ENCODE data around the gene DIAPH2.
A peak's percentile ranks its signal among the peaks of the same experiment; 100 is the strongest.

Gene DIAPH2

GRCh38 chrX:97096385-97096784, 411.7 kb downstream of the DIAPH2 start:
- TF ChIP-seq TAF1 (IDR thresholded peaks at IDR 0.05; ENCODE audit: low read depth, low read length) (no peak), POLR2AphosphoS5 (IDR thresholded peaks at IDR 0.05; ENCODE audit: low read depth, low read length) (no peak), PAX5 (IDR thresholded peaks at IDR 0.05; ENCODE audit: insufficient read depth, low read length, severe bottlenecking) (no peak), SPI1 (IDR thresholded peaks at IDR 0.05; ENCODE audit: low read depth, low read length) (no peak), POU2F2 (IDR thresholded peaks at IDR 0.05; ENCODE audit: low read depth, low read length) (no peak)
- DNase-seq (ENCODE audit: insufficient read length, low spot score) (no peak), FAIRE-seq (no peak)

DNA sequence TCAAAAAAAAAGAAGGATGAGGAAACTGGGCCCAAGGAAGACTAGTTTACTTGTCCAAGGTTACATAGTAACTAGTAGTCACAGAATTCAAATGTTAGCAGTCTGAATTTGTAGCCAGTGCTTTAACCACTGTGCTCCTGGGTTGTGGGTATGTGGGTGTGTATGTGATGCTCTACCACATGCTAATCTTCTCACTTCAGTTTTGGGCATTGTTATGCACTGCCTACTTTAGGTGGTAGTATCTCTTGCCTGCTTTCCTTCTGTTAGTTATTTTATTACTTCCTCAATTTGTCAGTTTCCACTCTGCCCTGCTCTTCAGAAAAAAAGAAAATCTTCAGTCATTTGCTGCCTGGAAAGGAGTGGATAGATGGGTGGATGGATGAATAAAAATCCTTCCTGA, 418.3 kb downstream of the DIAPH2 start:
- no peak for FAIRE-seq
- TF ChIP-seq POLR2A (IDR thresholded peaks at IDR 0.05; ENCODE audit: low read depth, low read length): no peak
- no peak for TF ChIP-seq PAX5 (IDR thresholded peaks at IDR 0.05; ENCODE audit: insufficient read depth, low read length, severe bottlenecking)
- no peak for TF ChIP-seq POLR2AphosphoS5 (IDR thresholded peaks at IDR 0.05; ENCODE audit: low read depth, low read length)
- no peak for TF ChIP-seq POU2F2 (IDR thresholded peaks at IDR 0.05; ENCODE audit: low read depth, low read length)
- TF ChIP-seq TAF1 (IDR thresholded peaks at IDR 0.05; ENCODE audit: low read depth, low read length): no peak
- no peak for TF ChIP-seq SPI1 (IDR thresholded peaks at IDR 0.05; ENCODE audit: low read depth, low read length)

DNA sequence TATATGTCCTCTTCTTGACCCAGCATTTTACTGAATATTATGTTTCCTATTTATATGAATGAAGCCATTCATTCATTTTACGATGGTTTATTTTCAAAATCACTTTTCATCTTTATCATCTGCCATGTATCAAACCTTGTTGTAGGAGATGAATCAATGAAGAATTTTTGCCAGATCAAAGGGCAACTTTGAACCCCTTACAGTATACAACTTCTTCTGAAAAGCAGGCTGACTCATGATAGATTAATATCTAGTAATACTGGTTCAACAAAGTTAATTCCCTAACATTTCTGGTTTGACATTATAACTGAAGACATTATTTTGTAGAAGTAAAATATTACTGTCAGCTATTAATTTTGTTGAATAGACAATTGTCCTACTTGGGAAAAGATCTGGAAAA, 425.1 kb downstream of the DIAPH2 start:
- FAIRE-seq (no peak), DNase-seq (ENCODE audit: insufficient read length, low spot score) (no peak)
- no peak for TF ChIP-seq PAX5 (IDR thresholded peaks at IDR 0.05; ENCODE audit: insufficient read depth, low read length, severe bottlenecking)
- TF ChIP-seq POU2F2 (IDR thresholded peaks at IDR 0.05; ENCODE audit: low read depth, low read length): no peak
- no peak for TF ChIP-seq SPI1 (IDR thresholded peaks at IDR 0.05; ENCODE audit: low read depth, low read length)
- no peak for TF ChIP-seq POLR2A (IDR thresholded peaks at IDR 0.05; ENCODE audit: low read depth, low read length)
- no peak for TF ChIP-seq POLR2AphosphoS5 (IDR thresholded peaks at IDR 0.05; ENCODE audit: low read depth, low read length)
- TF ChIP-seq TAF1 (IDR thresholded peaks at IDR 0.05; ENCODE audit: low read depth, low read length): no peak

More for the DNA sequence above, 418.3 kb downstream of the DIAPH2 start:
- no peak for DNase-seq (ENCODE audit: insufficient read length, low spot score)

DNA sequence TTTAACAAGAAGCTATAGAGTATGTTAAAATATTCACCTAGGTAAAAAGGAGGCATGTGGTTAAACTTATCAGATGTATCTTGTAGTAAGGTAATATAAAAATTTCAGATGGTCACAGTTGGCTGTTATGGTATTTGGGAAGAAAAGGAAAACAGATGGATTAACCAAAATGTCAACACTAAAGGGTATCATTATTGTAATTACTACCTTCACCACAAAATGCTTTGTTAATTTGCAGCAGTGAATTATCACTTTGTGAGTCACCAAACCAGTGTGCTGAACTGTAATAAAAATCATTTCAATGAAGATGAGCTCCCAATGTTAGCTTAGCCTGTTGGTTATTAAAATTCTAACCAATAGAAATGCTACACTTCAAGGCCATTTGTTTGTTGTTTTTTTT, 432.9 kb downstream of the DIAPH2 start:
- DNase-seq (ENCODE audit: insufficient read length, low spot score): no peak
- no peak for FAIRE-seq
- no peak for TF ChIP-seq POLR2A (IDR thresholded peaks at IDR 0.05; ENCODE audit: low read depth, low read length)

DNA sequence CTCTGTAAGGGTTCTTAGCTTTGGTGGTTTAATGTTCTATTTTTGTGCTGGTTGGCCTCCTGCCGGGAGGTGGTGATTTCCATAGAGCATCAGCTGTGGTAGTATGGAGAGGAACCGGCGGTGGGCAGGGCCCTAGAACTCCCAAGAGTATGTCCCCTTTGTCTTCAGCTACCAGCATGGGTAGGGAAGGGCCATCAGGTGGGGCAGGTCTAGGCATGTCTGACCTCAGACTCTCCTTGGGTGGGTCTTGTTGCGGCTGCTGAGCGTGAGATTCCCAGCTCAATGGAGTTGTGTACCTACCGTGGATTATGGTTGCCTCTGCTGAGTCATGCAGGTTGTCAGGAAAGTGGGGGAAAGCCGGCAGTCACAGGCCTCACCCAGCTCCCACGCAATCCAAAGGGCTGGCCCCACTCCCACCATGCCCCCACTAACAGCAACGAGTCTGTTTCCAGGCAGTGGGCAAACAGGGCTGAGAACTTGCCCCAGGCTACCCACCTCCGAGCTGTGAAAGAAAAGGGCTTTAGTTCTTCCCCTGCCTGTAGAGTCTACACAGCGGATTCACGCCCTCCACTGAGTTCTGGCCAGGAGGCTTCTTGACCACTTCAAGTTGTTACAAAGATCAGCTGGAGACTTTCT, 434.9 kb downstream of the DIAPH2 start:
- FAIRE-seq (no peak), DNase-seq (ENCODE audit: insufficient read length, low spot score) (no peak)
- TF ChIP-seq POU2F2 (IDR thresholded peaks at IDR 0.05; ENCODE audit: low read depth, low read length) (no peak), TAF1 (IDR thresholded peaks at IDR 0.05; ENCODE audit: low read depth, low read length) (no peak), PAX5 (IDR thresholded peaks at IDR 0.05; ENCODE audit: insufficient read depth, low read length, severe bottlenecking) (no peak), SPI1 (IDR thresholded peaks at IDR 0.05; ENCODE audit: low read depth, low read length) (no peak), POLR2A (IDR thresholded peaks at IDR 0.05; ENCODE audit: low read depth, low read length) (no peak), POLR2AphosphoS5 (IDR thresholded peaks at IDR 0.05; ENCODE audit: low read depth, low read length) (no peak)

GRCh38 chrX:97123001-97123400, 438.4 kb downstream of the DIAPH2 start:
- TF ChIP-seq POU2F2 (IDR thresholded peaks at IDR 0.05; ENCODE audit: low read depth, low read length): no peak
- no peak for DNase-seq (ENCODE audit: insufficient read length, low spot score)
- no peak for FAIRE-seq

DNA sequence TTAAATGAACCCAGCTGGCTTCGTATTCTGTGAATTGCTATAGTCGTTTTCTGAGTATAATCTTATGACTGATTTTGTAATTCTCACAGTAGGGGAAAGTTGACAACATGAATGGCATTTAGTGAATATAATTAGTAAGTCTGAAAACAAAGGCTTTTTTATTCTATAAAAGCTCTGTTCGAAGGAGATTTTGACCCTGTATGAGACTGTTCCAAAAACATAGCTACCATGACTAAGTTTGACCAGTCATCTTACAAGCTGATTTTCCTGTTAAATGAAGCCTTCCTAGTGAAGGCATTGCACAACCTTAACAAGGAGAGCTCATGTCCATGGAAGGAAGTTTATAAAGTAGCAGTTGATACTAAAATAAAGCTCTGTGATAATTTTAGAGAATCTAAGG, 441.4 kb downstream of the DIAPH2 start:
- FAIRE-seq (no peak), DNase-seq (ENCODE audit: insufficient read length, low spot score) (no peak)
- TF ChIP-seq POLR2AphosphoS5 (IDR thresholded peaks at IDR 0.05; ENCODE audit: low read depth, low read length): no peak
- no peak for TF ChIP-seq POU2F2 (IDR thresholded peaks at IDR 0.05; ENCODE audit: low read depth, low read length)
- no peak for TF ChIP-seq SPI1 (IDR thresholded peaks at IDR 0.05; ENCODE audit: low read depth, low read length)
- TF ChIP-seq TAF1 (IDR thresholded peaks at IDR 0.05; ENCODE audit: low read depth, low read length): no peak
- no peak for TF ChIP-seq PAX5 (IDR thresholded peaks at IDR 0.05; ENCODE audit: insufficient read depth, low read length, severe bottlenecking)
- TF ChIP-seq POLR2A (IDR thresholded peaks at IDR 0.05; ENCODE audit: low read depth, low read length): no peak

- no peak for DNase-seq (ENCODE audit: insufficient read length, low spot score)
- peak; percentile 16 for FAIRE-seq
- TF ChIP-seq TAF1 (IDR thresholded peaks at IDR 0.05; ENCODE audit: low read depth, low read length): no peak
- no peak for TF ChIP-seq POLR2AphosphoS5 (IDR thresholded peaks at IDR 0.05; ENCODE audit: low read depth, low read length)
- TF ChIP-seq POLR2A (IDR thresholded peaks at IDR 0.05; ENCODE audit: low read depth, low read length): no peak
- no peak for TF ChIP-seq PAX5 (IDR thresholded peaks at IDR 0.05; ENCODE audit: insufficient read depth, low read length, severe bottlenecking)
- TF ChIP-seq SPI1 (IDR thresholded peaks at IDR 0.05; ENCODE audit: low read depth, low read length): no peak
- TF ChIP-seq POU2F2 (IDR thresholded peaks at IDR 0.05; ENCODE audit: low read depth, low read length): no peak
These were observed 448.2 kb downstream of the DIAPH2 start for GRCh38 chrX:97132664-97133415.

DNA sequence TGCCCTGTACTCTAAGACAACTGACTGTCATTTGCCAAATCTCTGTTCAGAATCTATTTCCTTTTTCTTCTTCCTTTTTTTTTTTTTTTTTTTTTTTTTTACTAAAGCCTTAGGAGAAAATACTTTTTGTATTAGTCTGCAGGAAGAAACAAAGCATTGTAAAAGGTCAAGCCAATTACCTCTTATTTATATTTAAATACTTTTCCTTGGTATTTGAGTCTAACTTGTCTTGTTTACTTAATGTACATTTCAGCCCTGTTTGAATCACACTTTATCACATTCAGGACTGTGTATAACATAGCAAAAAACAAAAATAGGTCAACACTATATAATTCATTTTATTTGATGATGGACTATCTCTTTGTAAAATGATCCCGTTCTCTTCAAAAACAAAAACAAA, 461.3 kb downstream of the DIAPH2 start:
- FAIRE-seq: no peak
- DNase-seq (ENCODE audit: insufficient read length, low spot score): no peak
- TF ChIP-seq POLR2AphosphoS5 (IDR thresholded peaks at IDR 0.05; ENCODE audit: low read depth, low read length) (no peak), PAX5 (IDR thresholded peaks at IDR 0.05; ENCODE audit: insufficient read depth, low read length, severe bottlenecking) (no peak), POU2F2 (IDR thresholded peaks at IDR 0.05; ENCODE audit: low read depth, low read length) (no peak), SPI1 (IDR thresholded peaks at IDR 0.05; ENCODE audit: low read depth, low read length) (no peak), POLR2A (IDR thresholded peaks at IDR 0.05; ENCODE audit: low read depth, low read length) (no peak), TAF1 (IDR thresholded peaks at IDR 0.05; ENCODE audit: low read depth, low read length) (no peak)

- peak; percentile 16 for FAIRE-seq
- no peak for TF ChIP-seq PAX5 (IDR thresholded peaks at IDR 0.05; ENCODE audit: insufficient read depth, low read length, severe bottlenecking)
- no peak for TF ChIP-seq POU2F2 (IDR thresholded peaks at IDR 0.05; ENCODE audit: low read depth, low read length)
- no peak for TF ChIP-seq SPI1 (IDR thresholded peaks at IDR 0.05; ENCODE audit: low read depth, low read length)
- no peak for TF ChIP-seq POLR2A (IDR thresholded peaks at IDR 0.05; ENCODE audit: low read depth, low read length)
- no peak for TF ChIP-seq POLR2AphosphoS5 (IDR thresholded peaks at IDR 0.05; ENCODE audit: low read depth, low read length)
- no peak for TF ChIP-seq TAF1 (IDR thresholded peaks at IDR 0.05; ENCODE audit: low read depth, low read length)
These were observed 471.2 kb downstream of the DIAPH2 start for GRCh38 chrX:97155816-97156215.

More at GRCh38 chrX:97155816-97156215, 471.2 kb downstream of the DIAPH2 start:
- no peak for DNase-seq (ENCODE audit: insufficient read length, low spot score)

Measured in GM12891 (cell line).